GM19025 (cell line): ENCODE results near the gene ABCC5.
"Not testable (repeated sequence)": the region's sequence is repeated elsewhere in the genome, so short reads cannot be mapped to it uniquely, and the experiment has no call there.

Experiments used
- ATAC-seq: cut with Tn5 transposase; IDR thresholded peaks from one replicate; pipeline ENCODE4 v1.9.1; 2021; ENCODE audit warnings: mild to moderate bottlenecking, low read depth, moderate library complexity; ENCODE audit not compliant: unreplicated experiment

ABCC5 gene

GRCh38 chr3:183898028-183898431, 119.7 kb downstream of the ABCC5 start:
- no peak for ATAC-seq

DNA sequence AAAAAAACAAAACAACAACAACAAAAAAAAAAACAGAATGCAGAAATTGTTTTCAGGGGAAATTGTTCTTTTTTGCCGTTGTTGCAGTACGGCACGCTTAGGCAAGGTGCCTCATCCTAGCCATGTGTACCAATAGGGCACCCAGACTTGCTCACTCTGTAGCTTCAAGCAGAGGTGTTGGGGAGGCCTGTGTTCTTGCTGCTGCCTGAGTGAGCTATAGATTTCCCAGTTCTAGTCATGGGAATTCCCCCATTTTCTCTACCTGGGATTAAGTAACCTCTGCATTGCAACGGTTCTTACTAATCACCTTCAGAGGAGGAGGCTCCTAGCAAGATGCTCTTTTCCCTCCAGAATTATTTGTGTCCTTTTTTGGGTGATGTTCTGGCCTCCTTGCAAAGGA, 120.1 kb downstream of the ABCC5 start:
- no peak for ATAC-seq

DNA sequence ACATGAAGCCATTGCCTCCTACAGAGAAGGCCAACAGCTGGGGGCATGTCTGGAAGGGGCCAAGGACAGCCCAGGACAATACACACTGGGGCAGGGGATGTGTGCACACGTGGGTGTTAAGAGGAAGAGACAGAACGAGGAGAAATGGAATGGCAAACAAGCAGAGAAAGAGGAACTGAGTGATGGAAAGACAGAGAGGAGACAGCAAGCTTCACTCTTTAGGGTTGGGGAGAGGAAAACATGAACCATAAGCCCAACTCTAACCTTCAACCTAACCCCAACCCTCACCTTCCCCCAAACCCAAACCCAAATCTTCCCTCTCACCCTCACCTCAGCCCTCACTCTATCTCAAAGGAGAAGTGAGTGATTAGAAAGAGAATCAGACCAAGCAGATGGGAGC, 121.1 kb downstream of the ABCC5 start:
- no peak for ATAC-seq

GRCh38 chr3:183896184-183896583, 121.5 kb downstream of the ABCC5 start:
- ATAC-seq, result no peak

- no peak for ATAC-seq
Observed at GRCh38 chr3:183895774-183896173, 121.9 kb downstream of the ABCC5 start.

DNA sequence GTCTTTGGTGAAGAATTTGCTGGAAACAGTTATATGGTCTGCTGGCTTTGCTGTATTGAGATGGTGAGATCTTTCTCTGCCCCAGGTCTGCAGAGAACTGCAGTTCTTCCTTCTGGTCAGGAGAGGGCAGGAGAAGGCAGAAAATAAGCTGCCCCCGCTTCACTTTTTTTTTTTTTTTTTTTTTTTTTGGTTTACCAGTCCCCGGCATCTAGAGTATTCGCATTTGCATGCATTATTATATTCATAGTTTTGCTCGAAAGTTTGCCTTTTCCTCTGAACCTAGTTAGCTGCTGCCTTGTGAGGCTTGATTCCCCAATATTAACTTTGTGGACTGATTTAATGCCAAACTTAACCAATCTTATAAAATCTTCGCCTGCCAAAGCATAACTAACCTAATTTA, 122.4 kb downstream of the ABCC5 start:
- no peak for ATAC-seq

- ATAC-seq, result no peak
Observed at GRCh38 chr3:183892610-183893214, 125.0 kb downstream of the ABCC5 start.

- ATAC-seq, result no peak
Observed at GRCh38 chr3:183885766-183886165, 131.9 kb downstream of the ABCC5 start.

- ATAC-seq, result peak; percentile 99
Observed at GRCh38 chr3:183884427-183885296, 133.0 kb downstream of the ABCC5 start, which contains the start of gene PARL. Gene PARL, minus strand, starts transcription at chr3:183884880. Its CDS starts 34 bp downstream, at chr3:183884846.

DNA sequence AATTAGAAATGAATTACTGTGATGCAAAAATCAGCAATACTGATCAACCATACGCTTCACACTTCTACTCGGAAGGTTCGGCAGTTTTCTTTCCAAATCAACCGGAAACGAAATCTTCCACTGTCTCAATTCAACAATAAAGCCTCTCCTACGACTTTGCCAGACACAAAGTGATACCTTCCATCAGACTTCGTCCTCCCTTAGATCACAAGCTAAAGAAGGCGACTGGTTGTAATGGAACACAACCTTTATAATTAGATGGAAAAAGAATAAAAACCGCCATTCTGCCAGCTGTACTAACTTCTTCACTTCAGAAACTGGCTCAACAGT, 133.6 kb downstream of the ABCC5 start:
- no peak for ATAC-seq

- no peak for ATAC-seq
Observed at GRCh38 chr3:183883291-183884096, 134.2 kb downstream of the ABCC5 start.

DNA sequence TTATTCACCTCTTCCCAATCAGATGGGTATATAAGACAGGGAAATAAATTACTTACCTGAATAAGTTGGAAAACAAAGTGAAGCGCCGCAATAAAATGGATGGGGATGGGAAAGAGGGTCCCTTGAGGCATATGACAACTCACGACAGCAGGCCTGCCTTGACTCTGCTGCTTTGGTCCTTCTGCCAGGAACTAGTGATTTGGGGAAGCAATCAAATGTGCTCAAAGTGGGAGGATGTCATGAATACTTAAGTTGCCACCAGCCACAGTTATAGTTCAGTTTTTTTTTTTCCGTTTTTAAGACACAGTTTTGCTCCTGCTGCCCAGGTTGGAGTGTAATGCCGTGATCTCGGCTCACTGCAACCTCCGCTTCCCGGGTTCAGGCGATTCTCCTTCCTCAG, 137.6 kb downstream of the ABCC5 start:
- ATAC-seq, result no peak

DNA sequence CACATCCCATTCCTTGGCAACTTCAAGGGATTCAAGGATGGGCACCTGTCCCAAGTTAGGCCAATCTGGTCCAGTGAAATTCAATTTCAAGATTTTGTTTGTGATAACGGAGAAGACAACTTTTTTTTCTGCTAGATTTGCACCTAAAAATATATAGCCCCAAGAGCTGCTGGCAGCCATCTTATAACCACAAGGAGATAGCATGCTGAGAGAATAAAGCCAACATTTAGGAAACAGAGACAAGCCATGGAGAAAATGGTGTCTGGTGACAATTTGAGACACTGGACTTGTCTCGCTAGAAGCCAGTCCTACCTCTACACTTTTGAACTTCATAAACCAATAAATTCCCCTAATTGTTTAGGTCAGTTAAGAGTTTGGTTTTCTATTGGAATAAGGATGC, 138.4 kb downstream of the ABCC5 start:
- ATAC-seq, result no peak

GRCh38 chr3:183878071-183878470, 139.6 kb downstream of the ABCC5 start:
- ATAC-seq, result no peak

DNA sequence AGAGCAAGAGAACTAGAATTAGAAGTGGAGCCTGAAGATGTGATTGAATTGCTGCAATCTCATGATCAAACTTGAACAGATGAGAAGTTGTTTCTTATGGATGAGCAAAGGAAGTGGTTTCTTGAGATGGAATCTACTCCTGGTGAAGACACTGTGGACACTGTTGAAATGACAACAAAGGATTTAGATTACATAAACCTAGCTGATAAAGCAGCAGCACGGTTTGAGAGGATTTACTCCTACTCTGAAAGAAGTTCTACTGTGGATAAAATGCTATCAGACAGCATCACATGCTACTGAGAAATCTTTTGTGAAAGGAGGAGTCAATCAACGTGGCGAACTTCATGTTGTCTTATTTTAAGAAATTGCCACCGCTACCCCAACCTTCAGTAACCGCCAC, 140.5 kb downstream of the ABCC5 start:
- ATAC-seq, result not testable (repeated sequence)

GRCh38 chr3:183875411-183875810, 142.3 kb downstream of the ABCC5 start:
- no peak for ATAC-seq

DNA sequence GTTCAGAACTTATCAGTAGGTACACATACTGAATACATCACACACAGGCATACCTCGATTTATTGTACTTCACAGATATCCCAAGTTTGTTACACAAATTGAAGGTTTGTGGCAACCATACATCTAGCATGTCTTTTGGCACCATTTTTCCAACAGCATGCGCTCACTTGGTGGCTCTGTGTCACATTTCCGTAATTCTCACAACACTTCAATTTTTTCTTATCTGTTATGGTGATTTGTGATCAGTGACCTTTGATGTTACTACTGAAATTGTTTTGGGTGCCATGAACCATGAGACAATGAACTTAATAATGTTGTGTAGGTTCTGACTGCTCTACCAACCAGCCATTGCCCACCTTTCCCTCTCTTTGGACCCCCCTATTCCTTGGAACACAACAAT, 143.8 kb downstream of the ABCC5 start:
- no peak for ATAC-seq

DNA sequence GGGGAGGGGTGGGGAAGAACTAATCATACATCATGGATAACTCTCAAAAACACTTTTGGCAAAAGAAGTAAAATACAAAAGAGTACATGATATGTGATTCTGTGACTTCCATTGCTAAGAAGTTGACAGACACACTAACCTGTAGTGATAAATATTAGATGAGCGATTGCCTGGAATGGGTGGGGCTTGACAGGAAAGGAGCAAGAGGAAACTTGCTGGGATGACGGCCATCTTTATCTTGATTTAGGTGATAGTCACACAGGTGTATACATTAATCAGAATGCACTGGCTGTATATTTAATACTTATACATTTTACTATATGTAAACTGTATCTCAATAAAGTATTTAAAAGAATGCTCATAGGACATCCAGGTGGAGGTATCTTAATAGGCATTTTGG, 146.1 kb downstream of the ABCC5 start:
- ATAC-seq, result no peak

GRCh38 chr3:183870563-183870962, 147.1 kb downstream of the ABCC5 start:
- ATAC-seq, result no peak
